Loucy (cell line): ENCODE results near the gene NSL1.

Experiments used
- H2AFZ ChIP-seq: fragments of 200-600 bp; sonication (generic); 2 replicates; pipeline ENCODE4 v1.6.0; 2016; ENCODE audit warnings: antibody characterized with exemption, mild to moderate bottlenecking, low read length, moderate library complexity
- H3F3A ChIP-seq: fragments of 200-600 bp; 2 replicates; pipeline ENCODE4 v1.6.0; 2016; ENCODE audit warnings: antibody characterized with exemption, low read depth, mild to moderate bottlenecking
- H3K27me3 ChIP-seq: fragments of 200-600 bp; sonication (generic); 2 replicates; pipeline ENCODE4 v1.6.1; 2014; ENCODE audit warnings: low read length, mild to moderate bottlenecking; ENCODE audit not compliant: insufficient read depth, poor library complexity, severe bottlenecking
- H3K36me3 ChIP-seq: fragments of 200-600 bp; sonication (generic); 2 replicates; pipeline ENCODE4 v1.6.1; 2016; ENCODE audit warnings: low read length; ENCODE audit not compliant: insufficient read depth
- H3K4me1 ChIP-seq: fragments of 200-600 bp; sonication (generic); 2 replicates; pipeline ENCODE4 v1.5.1; 2014; ENCODE audit warnings: low read length, mild to moderate bottlenecking; ENCODE audit not compliant: insufficient read depth, poor library complexity, severe bottlenecking
- H3K4me2 ChIP-seq: fragments of 200-600 bp; sonication (generic); 2 replicates; pipeline ENCODE4 v1.6.0; 2014; ENCODE audit warnings: antibody characterized with exemption, low read length, low read depth, mild to moderate bottlenecking; ENCODE audit not compliant: poor library complexity, severe bottlenecking
- H3K4me3 ChIP-seq: fragments of 200-600 bp; sonication (generic); 2 replicates; pipeline ENCODE4 v1.5.1; 2014; ENCODE audit warnings: low read length, mild to moderate bottlenecking, mixed read lengths; ENCODE audit not compliant: poor library complexity, severe bottlenecking
- H3K79me2 ChIP-seq: fragments of 200-600 bp; sonication (generic); 2 replicates; pipeline ENCODE4 v1.6.1; 2014; ENCODE audit warnings: low read length; ENCODE audit not compliant: insufficient read depth
- H3K9ac ChIP-seq: fragments of 200-600 bp; sonication (generic); 2 replicates; pipeline ENCODE4 v1.6.0; 2014; ENCODE audit warnings: mild to moderate bottlenecking, low read depth, low read length, moderate library complexity; ENCODE audit not compliant: poor library complexity, severe bottlenecking
- H3K9me2 ChIP-seq: fragments of 200-600 bp; sonication (generic); replicated peaks from 2 replicates; pipeline ENCODE4 v1.6.1; 2016; ENCODE audit warnings: low read depth, low read length, mixed read lengths
- H3K9me3 ChIP-seq: fragments of 200-600 bp; sonication (generic); 2 replicates; pipeline ENCODE4 v1.6.1; 2014; ENCODE audit warnings: mild to moderate bottlenecking, antibody characterized with exemption, low read length, low read depth; ENCODE audit not compliant: insufficient read depth
- H4K20me1 ChIP-seq: fragments of 200-600 bp; sonication (generic); 2 replicates; pipeline ENCODE4 v1.6.0; 2014; ENCODE audit warnings: antibody characterized with exemption, low read length, mild to moderate bottlenecking; ENCODE audit not compliant: insufficient read depth, poor library complexity, severe bottlenecking
- CTCF ChIP-seq: fragments of 200-600 bp; sonication (generic); conservative IDR thresholded peaks from 2 replicates; pipeline ENCODE4 v1.5.1; 2014; ENCODE audit warnings: mild to moderate bottlenecking, antibody characterized with exemption, low read length
- EZH2phosphoT487 ChIP-seq: fragments of 200-600 bp; IDR thresholded peaks from 2 replicates; pipeline ENCODE4 v1.6.1; 2018; ENCODE audit warnings: antibody characterized with exemption, mild to moderate bottlenecking, moderate library complexity, borderline replicate concordance

NSL1 gene

GRCh38 chr1:212690816-212691403, 100.7 kb downstream of the NSL1 start:
- Histone ChIP-seq H3K9me2 (no peaks in the 10 kb centered on the region), H3K27me3 (no peaks in the 10 kb centered on the region), H3K9me3 (no peaks in the 10 kb centered on the region), H2AFZ (no peak overlapping the region), H3F3A (no peaks in the 10 kb centered on the region), H3K79me2 (no peaks in the 10 kb centered on the region; the same call in 1 of the 2 replicates), H3K36me3 (no peaks in the 10 kb centered on the region; the same call in 1 of the 2 replicates), H3K4me1 (peaks cover 7% of the 10 kb centered on the region), H3K9ac (no peak overlapping the region), H3K4me2 (no peak overlapping the region), H4K20me1 (no peaks in the 10 kb centered on the region), H3K4me3 (no peak overlapping the region)
- TF ChIP-seq EZH2phosphoT487 = no peak
- no peak for TF ChIP-seq CTCF

- H3K27me3 ChIP-seq = no peaks in the 10 kb centered on the region
- H3K4me2 ChIP-seq = no peak overlapping the region
- no peak overlapping the region for H2AFZ ChIP-seq
- TF ChIP-seq CTCF (no peak), EZH2phosphoT487 (no peak)
- H3K4me3 ChIP-seq = no peak overlapping the region
- H3F3A ChIP-seq = no peaks in the 10 kb centered on the region
- no peaks in the 10 kb centered on the region for H3K9me2 ChIP-seq
- no peaks in the 10 kb centered on the region for H3K9me3 ChIP-seq
- H3K9ac ChIP-seq = no peak overlapping the region
- H3K36me3 ChIP-seq = no peaks in the 10 kb centered on the region; the same call in 1 of the 2 replicates
- peaks cover 7% of the 10 kb centered on the region for H3K4me1 ChIP-seq
- no peaks in the 10 kb centered on the region; the same call in 1 of the 2 replicates for H3K79me2 ChIP-seq
- no peaks in the 10 kb centered on the region for H4K20me1 ChIP-seq
Observed at GRCh38 chr1:212689758-212690529, 101.6 kb downstream of the NSL1 start.

- Histone ChIP-seq H3K4me3 (no peak overlapping the region), H3F3A (no peaks in the 10 kb centered on the region), H3K4me1 (peaks cover 7% of the 10 kb centered on the region), H3K9ac (no peak overlapping the region), H3K9me2 (no peaks in the 10 kb centered on the region), H3K27me3 (no peaks in the 10 kb centered on the region), H3K36me3 (no peaks in the 10 kb centered on the region; the same call in 1 of the 2 replicates), H2AFZ (no peak overlapping the region), H3K9me3 (no peaks in the 10 kb centered on the region), H3K4me2 (no peak overlapping the region), H4K20me1 (no peaks in the 10 kb centered on the region), H3K79me2 (no peaks in the 10 kb centered on the region; the same call in 1 of the 2 replicates)
- TF ChIP-seq CTCF (no peak), EZH2phosphoT487 (no peak)
Observed at GRCh38 chr1:212689196-212689725, 102.3 kb downstream of the NSL1 start.
